ENCODE results near the gene RNF43.

The RNF43 gene

GRCh38 chr17:58383892-58384462 lies 33.4 kb downstream of the RNF43 start:
- no peak for TF ChIP-seq SPI1 (IDR thresholded peaks at IDR 0.05; ENCODE audit: borderline replicate concordance, low read depth)
- TF ChIP-seq GABPA (IDR thresholded peaks at IDR 0.05; ENCODE audit: low read depth) = no peak
- TF ChIP-seq, protein P1, sequence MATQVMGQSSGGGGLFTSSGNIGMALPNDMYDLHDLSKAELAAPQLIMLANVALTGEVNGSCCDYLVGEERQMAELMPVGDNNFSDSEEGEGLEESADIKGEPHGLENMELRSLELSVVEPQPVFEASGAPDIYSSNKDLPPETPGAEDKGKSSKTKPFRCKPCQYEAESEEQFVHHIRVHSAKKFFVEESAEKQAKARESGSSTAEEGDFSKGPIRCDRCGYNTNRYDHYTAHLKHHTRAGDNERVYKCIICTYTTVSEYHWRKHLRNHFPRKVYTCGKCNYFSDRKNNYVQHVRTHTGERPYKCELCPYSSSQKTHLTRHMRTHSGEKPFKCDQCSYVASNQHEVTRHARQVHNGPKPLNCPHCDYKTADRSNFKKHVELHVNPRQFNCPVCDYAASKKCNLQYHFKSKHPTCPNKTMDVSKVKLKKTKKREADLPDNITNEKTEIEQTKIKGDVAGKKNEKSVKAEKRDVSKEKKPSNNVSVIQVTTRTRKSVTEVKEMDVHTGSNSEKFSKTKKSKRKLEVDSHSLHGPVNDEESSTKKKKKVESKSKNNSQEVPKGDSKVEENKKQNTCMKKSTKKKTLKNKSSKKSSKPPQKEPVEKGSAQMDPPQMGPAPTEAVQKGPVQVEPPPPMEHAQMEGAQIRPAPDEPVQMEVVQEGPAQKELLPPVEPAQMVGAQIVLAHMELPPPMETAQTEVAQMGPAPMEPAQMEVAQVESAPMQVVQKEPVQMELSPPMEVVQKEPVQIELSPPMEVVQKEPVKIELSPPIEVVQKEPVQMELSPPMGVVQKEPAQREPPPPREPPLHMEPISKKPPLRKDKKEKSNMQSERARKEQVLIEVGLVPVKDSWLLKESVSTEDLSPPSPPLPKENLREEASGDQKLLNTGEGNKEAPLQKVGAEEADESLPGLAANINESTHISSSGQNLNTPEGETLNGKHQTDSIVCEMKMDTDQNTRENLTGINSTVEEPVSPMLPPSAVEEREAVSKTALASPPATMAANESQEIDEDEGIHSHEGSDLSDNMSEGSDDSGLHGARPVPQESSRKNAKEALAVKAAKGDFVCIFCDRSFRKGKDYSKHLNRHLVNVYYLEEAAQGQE (IDR thresholded peaks at IDR 0.05; ENCODE audit: insufficient replicate concordance, low read depth) = no peak
- no peak for TF ChIP-seq POLR2AphosphoS5 (IDR thresholded peaks at IDR 0.05; ENCODE audit: low read depth)
- TF ChIP-seq CTCF (IDR thresholded peaks at IDR 0.05; ENCODE audit: insufficient read depth, low read length) = no peak
- Histone ChIP-seq H3K4me3 (replicated peaks; ENCODE audit: insufficient read depth, low read length) (no peak overlapping the region), H3K27me3 (ENCODE audit: insufficient read depth, poor library complexity, severe bottlenecking) (no peaks in the 10 kb centered on the region)

DNA sequence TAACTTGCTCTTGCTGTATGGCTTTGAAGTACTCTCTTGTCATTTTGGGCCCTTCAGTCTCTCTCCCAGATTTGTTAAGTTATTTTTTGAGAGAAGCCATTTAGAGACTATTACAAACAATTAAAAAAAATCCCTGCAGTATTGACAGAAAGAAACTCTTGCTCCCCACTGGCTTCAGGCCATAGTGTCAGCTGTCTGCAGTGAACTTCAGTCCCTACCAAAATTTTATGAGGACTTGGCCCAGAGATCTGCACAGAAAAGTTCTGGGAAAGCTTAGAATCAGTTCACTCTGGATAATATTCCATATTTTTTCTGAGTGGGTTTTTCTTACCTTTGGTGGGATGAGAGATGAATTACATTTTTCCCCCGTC lies 34.5 kb downstream of the RNF43 start:
- Histone ChIP-seq H3K4me3 (replicated peaks; ENCODE audit: insufficient read depth, low read length) (no peak overlapping the region), H3K27me3 (ENCODE audit: insufficient read depth, poor library complexity, severe bottlenecking) (no peaks in the 10 kb centered on the region), H3K27ac (replicated peaks) (no peak overlapping the region)
- TF ChIP-seq CTCF (IDR thresholded peaks at IDR 0.05; ENCODE audit: insufficient read depth, low read length) = no peak
- no peak for TF ChIP-seq POLR2AphosphoS5 (IDR thresholded peaks at IDR 0.05; ENCODE audit: low read depth)
- no peak for DNase-seq (ENCODE audit: low read depth in 1 of 2, low spot score in 1 of 2)

More at GRCh38 chr17:58383892-58384462, 33.4 kb downstream of the RNF43 start:
- DNase-seq (ENCODE audit: low read depth in 1 of 2, low spot score in 1 of 2) = no peak
- H3K27ac ChIP-seq (replicated peaks) = no peak overlapping the region

- no peaks in the 10 kb centered on the region for H3K27me3 ChIP-seq (ENCODE audit: insufficient read depth, poor library complexity, severe bottlenecking)
- H3K27ac ChIP-seq (replicated peaks) = no peak overlapping the region
- DNase-seq (ENCODE audit: low read depth in 1 of 2, low spot score in 1 of 2) = no peak
- no peak overlapping the region for H3K4me3 ChIP-seq (replicated peaks; ENCODE audit: insufficient read depth, low read length)
- TF ChIP-seq, protein P1 (IDR thresholded peaks at IDR 0.05; ENCODE audit: insufficient replicate concordance, low read depth) = no peak
- TF ChIP-seq GABPA (IDR thresholded peaks at IDR 0.05; ENCODE audit: low read depth) = no peak
- TF ChIP-seq SPI1 (IDR thresholded peaks at IDR 0.05; ENCODE audit: borderline replicate concordance, low read depth) = no peak
- no peak for TF ChIP-seq POLR2AphosphoS5 (IDR thresholded peaks at IDR 0.05; ENCODE audit: low read depth)
- no peak for TF ChIP-seq CTCF (IDR thresholded peaks at IDR 0.05; ENCODE audit: insufficient read depth, low read length)
Measured at GRCh38 chr17:58382108-58382871, 35.0 kb downstream of the RNF43 start.
